ENCODE measurements around the gene BCL11A.

DNA sequence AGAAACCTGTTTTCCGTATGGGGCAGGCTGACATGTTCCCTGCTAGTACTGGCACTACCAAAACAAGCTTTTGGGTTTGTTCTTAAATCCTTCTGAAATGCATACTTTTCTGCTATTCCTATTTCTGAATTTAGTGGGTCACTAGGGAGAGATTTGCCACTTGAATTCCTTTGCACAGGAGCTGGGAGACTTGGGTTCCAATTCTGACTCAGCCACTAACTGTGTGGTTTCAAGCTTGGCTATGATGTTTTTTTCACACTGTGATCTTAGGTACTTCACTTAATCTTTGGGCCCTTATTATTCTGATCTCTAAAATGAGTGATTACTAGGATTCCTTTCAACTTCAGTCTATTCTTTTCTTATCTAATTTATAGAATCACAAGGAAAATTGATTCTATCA lies 105.5 kb downstream of the BCL11A start:
- TF ChIP-seq, protein P1, sequence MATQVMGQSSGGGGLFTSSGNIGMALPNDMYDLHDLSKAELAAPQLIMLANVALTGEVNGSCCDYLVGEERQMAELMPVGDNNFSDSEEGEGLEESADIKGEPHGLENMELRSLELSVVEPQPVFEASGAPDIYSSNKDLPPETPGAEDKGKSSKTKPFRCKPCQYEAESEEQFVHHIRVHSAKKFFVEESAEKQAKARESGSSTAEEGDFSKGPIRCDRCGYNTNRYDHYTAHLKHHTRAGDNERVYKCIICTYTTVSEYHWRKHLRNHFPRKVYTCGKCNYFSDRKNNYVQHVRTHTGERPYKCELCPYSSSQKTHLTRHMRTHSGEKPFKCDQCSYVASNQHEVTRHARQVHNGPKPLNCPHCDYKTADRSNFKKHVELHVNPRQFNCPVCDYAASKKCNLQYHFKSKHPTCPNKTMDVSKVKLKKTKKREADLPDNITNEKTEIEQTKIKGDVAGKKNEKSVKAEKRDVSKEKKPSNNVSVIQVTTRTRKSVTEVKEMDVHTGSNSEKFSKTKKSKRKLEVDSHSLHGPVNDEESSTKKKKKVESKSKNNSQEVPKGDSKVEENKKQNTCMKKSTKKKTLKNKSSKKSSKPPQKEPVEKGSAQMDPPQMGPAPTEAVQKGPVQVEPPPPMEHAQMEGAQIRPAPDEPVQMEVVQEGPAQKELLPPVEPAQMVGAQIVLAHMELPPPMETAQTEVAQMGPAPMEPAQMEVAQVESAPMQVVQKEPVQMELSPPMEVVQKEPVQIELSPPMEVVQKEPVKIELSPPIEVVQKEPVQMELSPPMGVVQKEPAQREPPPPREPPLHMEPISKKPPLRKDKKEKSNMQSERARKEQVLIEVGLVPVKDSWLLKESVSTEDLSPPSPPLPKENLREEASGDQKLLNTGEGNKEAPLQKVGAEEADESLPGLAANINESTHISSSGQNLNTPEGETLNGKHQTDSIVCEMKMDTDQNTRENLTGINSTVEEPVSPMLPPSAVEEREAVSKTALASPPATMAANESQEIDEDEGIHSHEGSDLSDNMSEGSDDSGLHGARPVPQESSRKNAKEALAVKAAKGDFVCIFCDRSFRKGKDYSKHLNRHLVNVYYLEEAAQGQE (IDR thresholded peaks at IDR 0.05): no peak
- TF ChIP-seq, protein P2, sequence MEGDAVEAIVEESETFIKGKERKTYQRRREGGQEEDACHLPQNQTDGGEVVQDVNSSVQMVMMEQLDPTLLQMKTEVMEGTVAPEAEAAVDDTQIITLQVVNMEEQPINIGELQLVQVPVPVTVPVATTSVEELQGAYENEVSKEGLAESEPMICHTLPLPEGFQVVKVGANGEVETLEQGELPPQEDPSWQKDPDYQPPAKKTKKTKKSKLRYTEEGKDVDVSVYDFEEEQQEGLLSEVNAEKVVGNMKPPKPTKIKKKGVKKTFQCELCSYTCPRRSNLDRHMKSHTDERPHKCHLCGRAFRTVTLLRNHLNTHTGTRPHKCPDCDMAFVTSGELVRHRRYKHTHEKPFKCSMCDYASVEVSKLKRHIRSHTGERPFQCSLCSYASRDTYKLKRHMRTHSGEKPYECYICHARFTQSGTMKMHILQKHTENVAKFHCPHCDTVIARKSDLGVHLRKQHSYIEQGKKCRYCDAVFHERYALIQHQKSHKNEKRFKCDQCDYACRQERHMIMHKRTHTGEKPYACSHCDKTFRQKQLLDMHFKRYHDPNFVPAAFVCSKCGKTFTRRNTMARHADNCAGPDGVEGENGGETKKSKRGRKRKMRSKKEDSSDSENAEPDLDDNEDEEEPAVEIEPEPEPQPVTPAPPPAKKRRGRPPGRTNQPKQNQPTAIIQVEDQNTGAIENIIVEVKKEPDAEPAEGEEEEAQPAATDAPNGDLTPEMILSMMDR (IDR thresholded peaks at IDR 0.05): no peak
- no peak for TF ChIP-seq KDM1A (IDR thresholded peaks at IDR 0.05; ENCODE audit: low read depth)
- TF ChIP-seq, protein P3, sequence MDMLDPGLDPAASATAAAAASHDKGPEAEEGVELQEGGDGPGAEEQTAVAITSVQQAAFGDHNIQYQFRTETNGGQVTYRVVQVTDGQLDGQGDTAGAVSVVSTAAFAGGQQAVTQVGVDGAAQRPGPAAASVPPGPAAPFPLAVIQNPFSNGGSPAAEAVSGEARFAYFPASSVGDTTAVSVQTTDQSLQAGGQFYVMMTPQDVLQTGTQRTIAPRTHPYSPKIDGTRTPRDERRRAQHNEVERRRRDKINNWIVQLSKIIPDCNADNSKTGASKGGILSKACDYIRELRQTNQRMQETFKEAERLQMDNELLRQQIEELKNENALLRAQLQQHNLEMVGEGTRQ (IDR thresholded peaks at IDR 0.05): no peak
- no peak for TF ChIP-seq ZC3H11A (IDR thresholded peaks at IDR 0.05)
- TF ChIP-seq RNF2 (IDR thresholded peaks at IDR 0.05; ENCODE audit: borderline replicate concordance, low read depth): no peak
- TF ChIP-seq POLR2A (IDR thresholded peaks at IDR 0.05; ENCODE audit: low read length): no peak
